Keratinocyte (primary cell): Measurements from ENCODE around the gene ARHGAP45.

ENCODE experiments used
- EZH2 ChIP-seq: IDR thresholded peaks from one replicate; pipeline ENCODE4 v1.6.1; 2012; ENCODE audit warnings: inconsistent platforms, mild to moderate bottlenecking, low read length, moderate library complexity
- TF ChIP-seq, protein P1 (sequence below), 3 experiments: IDR thresholded peaks in 1 of 3; conservative IDR thresholded peaks in 1 of 3; optimal IDR thresholded peaks in 1 of 3; 2 replicates in 2 of 3; 3 replicates in 1 of 3; pipeline versions ENCODE3 to v1.5.1; 2011; ENCODE audit warnings: low read length in 3 of 3, mild to moderate bottlenecking in 3 of 3, moderate library complexity in 2 of 3, control low read depth in 1 of 3, inconsistent platforms in 1 of 3; ENCODE audit not compliant: insufficient read depth in 2 of 3; ENCODE audit errors: extremely low read depth in 1 of 3

DNA sequence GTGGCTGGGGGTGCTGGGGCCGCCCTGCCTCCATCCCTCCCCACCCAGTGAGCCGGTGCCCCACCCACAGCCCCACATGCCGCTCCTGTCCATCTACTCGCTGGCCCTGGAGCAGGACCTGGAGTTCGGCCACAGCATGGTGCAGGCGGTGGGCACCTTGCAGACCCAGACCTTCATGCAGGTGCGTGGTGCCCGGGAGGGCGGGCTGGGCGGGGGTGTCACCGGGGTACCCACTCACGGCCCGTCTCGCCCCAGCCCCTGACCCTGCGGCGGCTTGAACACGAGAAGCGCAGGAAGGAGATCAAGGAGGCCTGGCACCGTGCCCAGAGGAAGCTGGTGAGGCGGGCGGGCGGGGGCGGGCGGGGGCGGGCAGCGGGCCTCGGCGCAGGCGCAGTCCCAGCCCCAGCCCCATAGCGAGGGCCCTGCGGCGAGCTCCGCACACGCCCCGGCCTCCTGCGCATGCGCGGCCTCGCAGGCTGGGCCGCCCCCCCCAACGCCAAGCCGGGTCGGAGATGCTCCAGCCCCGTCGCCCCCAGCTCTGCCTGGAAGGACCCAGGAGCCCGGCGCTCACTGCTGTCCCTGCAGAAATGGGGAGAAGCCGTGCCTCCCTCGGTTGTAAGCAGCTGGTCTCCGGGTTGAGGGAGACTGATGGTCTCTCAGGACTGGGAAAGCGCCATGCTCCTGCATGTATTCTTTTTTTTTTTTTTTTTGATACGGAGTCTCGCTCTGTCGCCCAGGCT is 7.7 kb downstream of the ARHGAP45 start:
- TF ChIP-seq, protein P1, sequence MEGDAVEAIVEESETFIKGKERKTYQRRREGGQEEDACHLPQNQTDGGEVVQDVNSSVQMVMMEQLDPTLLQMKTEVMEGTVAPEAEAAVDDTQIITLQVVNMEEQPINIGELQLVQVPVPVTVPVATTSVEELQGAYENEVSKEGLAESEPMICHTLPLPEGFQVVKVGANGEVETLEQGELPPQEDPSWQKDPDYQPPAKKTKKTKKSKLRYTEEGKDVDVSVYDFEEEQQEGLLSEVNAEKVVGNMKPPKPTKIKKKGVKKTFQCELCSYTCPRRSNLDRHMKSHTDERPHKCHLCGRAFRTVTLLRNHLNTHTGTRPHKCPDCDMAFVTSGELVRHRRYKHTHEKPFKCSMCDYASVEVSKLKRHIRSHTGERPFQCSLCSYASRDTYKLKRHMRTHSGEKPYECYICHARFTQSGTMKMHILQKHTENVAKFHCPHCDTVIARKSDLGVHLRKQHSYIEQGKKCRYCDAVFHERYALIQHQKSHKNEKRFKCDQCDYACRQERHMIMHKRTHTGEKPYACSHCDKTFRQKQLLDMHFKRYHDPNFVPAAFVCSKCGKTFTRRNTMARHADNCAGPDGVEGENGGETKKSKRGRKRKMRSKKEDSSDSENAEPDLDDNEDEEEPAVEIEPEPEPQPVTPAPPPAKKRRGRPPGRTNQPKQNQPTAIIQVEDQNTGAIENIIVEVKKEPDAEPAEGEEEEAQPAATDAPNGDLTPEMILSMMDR (optimal IDR thresholded peaks at IDR 0.05 in 1 of 3, IDR thresholded peaks at IDR 0.05 in 1 of 3, conservative IDR thresholded peaks at IDR 0.05 in 1 of 3; ENCODE audit: extremely low read depth in 1 of 3, insufficient read depth in 2 of 3, low read length in 3 of 3), result no peak
- no peak for TF ChIP-seq EZH2
